ENCODE measurements around the gene CACYBP. TPM values are rescaled to one million over a fixed set of nuclear protein-coding genes. Genes with fewer than 3 reads are reported as not detected.

Gene CACYBP
- total and polyA plus RNA-seq, 2 of the 13 experiments (the other 11 are each of a cell fraction or from before 2014, with no cell fraction given) = 18.4 to 183 TPM

DNA sequence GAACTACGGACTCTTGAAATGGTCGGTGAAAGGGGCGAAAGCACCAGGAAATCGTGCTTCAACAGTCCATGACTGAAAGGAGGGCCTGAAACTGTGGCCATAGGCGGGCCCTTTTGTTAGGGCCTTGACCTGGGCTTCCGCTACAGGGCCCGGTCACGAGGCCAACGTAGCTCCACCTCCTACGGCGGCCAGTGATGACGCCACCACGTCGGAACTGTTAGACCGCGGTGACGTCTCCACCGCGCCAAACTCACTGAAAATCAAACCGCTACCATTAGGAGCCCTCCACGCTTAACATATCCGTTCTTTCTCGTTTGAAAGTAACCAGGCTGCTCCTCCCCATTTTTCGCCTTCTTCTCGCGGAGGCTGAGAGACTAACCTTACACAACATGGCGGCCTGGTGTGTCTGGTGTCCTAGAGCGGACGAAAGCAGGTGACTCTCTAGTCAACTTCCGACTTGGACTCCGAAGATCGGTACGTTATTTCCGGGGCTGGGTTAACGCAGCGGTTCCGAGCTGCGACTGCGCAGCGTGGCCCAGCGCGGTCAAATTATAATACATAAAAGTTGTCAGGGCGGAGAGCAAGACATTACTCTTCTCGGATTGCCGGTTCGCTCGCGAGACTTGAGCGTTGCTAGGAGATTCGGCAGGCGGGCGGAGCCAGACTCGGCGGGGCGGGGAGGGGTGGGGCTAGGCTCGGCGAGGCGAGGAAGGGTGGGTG is 371 bp upstream of the CACYBP start (continued):
- TF ChIP-seq MAZ (IDR thresholded peaks at IDR 0.05; ENCODE audit: borderline replicate concordance, low read depth, low read length) (peak; percentile 57; the same call in 1 of the 2 replicates), MAZ (CRISPR knock-in tag; IDR thresholded peaks at IDR 0.05; ENCODE audit: low read depth) (no peak; the same call in 1 of the 2 replicates), ZNF792 (CRISPR knock-in tag; IDR thresholded peaks at IDR 0.05) (0 out of 2 replicates have a peak, but pooled peaks have one; percentile 48), SIX4 (CRISPR knock-in tag; IDR thresholded peaks at IDR 0.05) (no peak; the same call in 1 of the 2 replicates), TEAD2 (CRISPR knock-in tag; IDR thresholded peaks at IDR 0.05) (no peak), ZBTB21 (CRISPR knock-in tag; IDR thresholded peaks at IDR 0.05) (peak; percentile 95), ZNF350 (CRISPR knock-in tag; IDR thresholded peaks at IDR 0.05; ENCODE audit: borderline replicate concordance, low read depth) (peak; percentile 80; the same call in 1 of the 2 replicates), HNF1A (IDR thresholded peaks at IDR 0.05; ENCODE audit: low read depth) (peak; percentile 42; the same call in 1 of the 2 replicates), HNF1A (CRISPR knock-in tag; IDR thresholded peaks at IDR 0.05; ENCODE audit: borderline replicate concordance) (no peak), ZNF335 (CRISPR knock-in tag; IDR thresholded peaks at IDR 0.05) (peak; percentile 15), ZZZ3 (CRISPR knock-in tag; IDR thresholded peaks at IDR 0.05; ENCODE audit: borderline replicate concordance) (peak; percentile 76; the same call in 1 of the 2 replicates), KMT2B (CRISPR knock-in tag; IDR thresholded peaks at IDR 0.05) (peak; percentile 87), FOXK1 (CRISPR knock-in tag; IDR thresholded peaks at IDR 0.05; ENCODE audit: borderline replicate concordance, low read depth) (peak; percentile 92), YEATS2 (CRISPR knock-in tag; IDR thresholded peaks at IDR 0.05; ENCODE audit: borderline replicate concordance) (peak; percentile 97), U2AF1 (optimal IDR thresholded peaks at IDR 0.05; ENCODE audit: low read depth, low read length) (peak; percentile 77), TBX3 (IDR thresholded peaks at IDR 0.05; ENCODE audit: borderline replicate concordance) (0 out of 2 replicates have a peak, but pooled peaks have one; percentile 20), SKIL (CRISPR knock-in tag; IDR thresholded peaks at IDR 0.05; ENCODE audit: borderline replicate concordance) (0 out of 2 replicates have a peak, but pooled peaks have one; percentile 24), ZNF510 (CRISPR knock-in tag; IDR thresholded peaks at IDR 0.05; ENCODE audit: low read depth) (no peak; the same call in 1 of the 2 replicates), ZNF543 (CRISPR knock-in tag; IDR thresholded peaks at IDR 0.05) (0 out of 2 replicates have a peak, but pooled peaks have one; percentile 15), PCBP1 (IDR thresholded peaks at IDR 0.05; ENCODE audit: borderline replicate concordance, low read depth, low read length) (no peak), HOXA9 (CRISPR knock-in tag; IDR thresholded peaks at IDR 0.05; ENCODE audit: borderline replicate concordance) (peak; percentile 26; the same call in 1 of the 2 replicates)
- TF ChIP-seq, protein P1, sequence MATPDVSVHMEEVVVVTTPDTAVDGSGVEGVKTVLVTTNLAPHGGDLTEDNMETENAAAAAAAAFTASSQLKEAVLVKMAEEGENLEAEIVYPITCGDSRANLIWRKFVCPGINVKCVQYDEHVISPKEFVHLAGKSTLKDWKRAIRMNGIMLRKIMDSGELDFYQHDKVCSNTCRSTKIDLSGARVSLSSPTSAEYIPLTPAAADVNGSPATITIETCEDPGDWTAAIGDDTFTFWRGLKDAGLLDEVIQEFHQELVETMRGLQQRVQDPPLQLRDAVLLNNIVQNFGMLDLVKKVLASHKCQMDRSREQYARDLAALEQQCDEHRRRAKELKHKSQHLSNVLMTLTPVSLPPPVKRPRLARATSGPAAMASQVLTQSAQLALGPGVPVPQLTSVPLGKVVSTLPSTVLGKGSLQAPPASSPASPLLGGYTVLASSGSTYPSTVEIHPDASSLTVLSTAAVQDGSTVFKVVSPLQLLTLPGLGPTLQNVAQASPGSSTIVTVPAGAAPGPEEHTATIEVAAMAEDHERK (CRISPR knock-in tag; IDR thresholded peaks at IDR 0.05; ENCODE audit: low read depth) = peak; percentile 93

All from HepG2 (cell line).